ENCODE data around the gene KCNMA1. TPM values are rescaled to one million over a fixed set of nuclear protein-coding genes. Genes with fewer than 3 reads are reported as not detected.
A peak's percentile ranks its signal among the peaks of the same experiment; 100 is the strongest.

Gene KCNMA1
- total and polyA plus RNA-seq, 5 experiments from 2014 or later: not detected

- H3K9me3 Mint-ChIP-seq: no peaks in the 10 kb centered on the region
- no peak for ATAC-seq
- no peaks in the 10 kb centered on the region for H3K36me3 Mint-ChIP-seq
- H3K4me1 Mint-ChIP-seq: no peaks in the 10 kb centered on the region
- POLR2A ChIA-PET: no interaction called here
- H3K27me3 Mint-ChIP-seq: peaks cover 0 to 5% (median 2%) of the 10 kb centered on the region in 5 donors
- no peak overlapping the region for H3K27ac Mint-ChIP-seq
- H3K4me3 Mint-ChIP-seq: no peak overlapping the region
- no peak for DNase-seq
Observed at GRCh38 chr10:77472146-77472545, 165.5 kb downstream of the KCNMA1 start.

DNA sequence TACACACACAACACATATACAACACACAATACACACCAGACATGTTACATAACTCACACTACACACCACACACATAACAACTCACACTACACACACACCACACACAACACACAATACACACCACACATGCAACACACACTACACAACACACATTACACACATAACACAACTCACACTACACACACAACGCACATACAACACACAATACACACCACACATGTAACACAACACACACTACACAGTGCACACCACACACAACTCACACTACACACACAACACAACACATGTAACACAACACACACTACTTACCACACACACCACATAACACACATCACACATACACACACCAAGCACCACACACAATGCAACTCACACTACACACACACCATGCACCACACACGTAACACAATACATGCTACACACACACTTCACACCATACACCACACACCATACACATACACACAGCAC is 166.5 kb downstream of the KCNMA1 start:
- POLR2A ChIA-PET: no interaction called here
- Mint-ChIP-seq H3K36me3 (no peaks in the 10 kb centered on the region), H3K4me3 (no peak overlapping the region), H3K27me3 (peaks cover 0 to 5% (median 2%) of the 10 kb centered on the region in 5 donors), H3K4me1 (no peaks in the 10 kb centered on the region), H3K9me3 (no peaks in the 10 kb centered on the region), H3K27ac (no peak overlapping the region)
- no peak for DNase-seq
- no peak for ATAC-seq

DNA sequence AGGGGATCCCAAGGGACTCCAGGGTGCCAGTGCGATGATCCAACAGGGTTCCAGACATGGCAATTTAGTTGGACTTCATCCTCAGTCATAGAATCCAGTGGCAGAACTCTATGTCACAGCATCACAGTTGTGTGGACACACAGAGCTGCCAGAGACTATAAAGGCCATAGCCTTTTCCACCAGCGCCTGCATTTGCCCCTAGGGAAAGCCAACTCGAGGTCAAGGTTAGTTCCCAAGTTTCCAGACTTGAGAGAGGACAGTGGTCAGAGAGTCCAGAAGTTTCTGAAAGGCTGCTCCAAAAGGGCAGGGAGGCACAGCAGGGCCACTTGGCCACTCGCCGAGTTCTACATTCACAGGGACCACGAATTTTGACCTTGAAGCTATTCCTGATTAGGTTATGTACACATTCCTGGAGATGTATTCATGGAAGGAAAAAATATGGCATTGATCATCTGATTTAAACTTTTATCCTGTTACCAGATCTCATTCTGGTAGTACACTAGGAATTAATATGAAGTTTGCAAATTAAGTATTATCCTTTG is 170.1 kb downstream of the KCNMA1 start:
- H3K36me3 Mint-ChIP-seq: no peaks in the 10 kb centered on the region
- POLR2A ChIA-PET: no interaction called here
- H3K27me3 Mint-ChIP-seq: no peaks in the 10 kb centered on the region
- H3K9me3 Mint-ChIP-seq: no peaks in the 10 kb centered on the region
- DNase-seq (no peak), ATAC-seq (no peak)
- no peak overlapping the region for H3K4me3 Mint-ChIP-seq
- H3K4me1 Mint-ChIP-seq: no peaks in the 10 kb centered on the region
- no peak overlapping the region for H3K27ac Mint-ChIP-seq

DNA sequence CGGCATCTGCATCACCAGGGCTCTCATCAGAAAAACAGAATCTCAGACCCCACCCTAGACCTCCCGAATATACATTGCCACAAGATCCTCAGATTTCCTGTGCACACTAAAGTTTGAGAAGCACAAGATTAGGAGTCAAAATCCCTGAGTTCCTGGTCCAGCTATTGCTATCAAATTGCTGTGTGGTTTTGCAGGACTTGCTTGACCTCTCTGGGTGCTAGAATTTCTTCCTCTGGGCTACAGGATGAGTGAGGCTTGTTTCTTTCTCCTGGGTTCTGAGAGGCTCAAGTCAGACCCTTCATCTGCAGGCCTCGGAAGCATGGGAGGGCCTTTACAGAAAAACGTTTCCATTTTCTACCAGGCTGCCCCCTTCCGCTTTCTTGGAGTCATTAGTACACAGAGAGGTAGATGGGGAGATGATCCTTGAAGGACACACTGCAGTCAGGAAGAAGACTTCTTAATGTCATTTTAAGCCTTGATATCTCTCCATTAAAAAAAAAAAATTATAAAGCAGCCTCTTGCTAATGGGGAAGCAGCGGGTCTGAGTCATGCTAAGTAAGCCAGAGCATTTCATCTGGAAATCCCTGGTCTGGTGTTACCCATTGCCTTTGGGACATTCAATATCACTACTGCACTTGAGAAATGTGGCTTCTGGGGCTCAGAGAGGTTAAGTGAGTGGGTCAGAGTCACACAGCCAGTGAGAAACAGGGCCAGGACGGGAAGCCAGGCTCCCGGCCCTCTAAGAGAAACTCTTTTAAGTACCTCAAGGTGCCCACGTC is 173.5 kb downstream of the KCNMA1 start:
- Mint-ChIP-seq H3K4me1 (peaks cover 0 to 4% (median 0%) of the 10 kb centered on the region in 4 donors), H3K36me3 (no peaks in the 10 kb centered on the region), H3K4me3 (no peak overlapping the region), H3K9me3 (no peaks in the 10 kb centered on the region), H3K27me3 (peaks cover 0 to 5% (median under 1%) of the 10 kb centered on the region in 5 donors), H3K27ac (no peak overlapping the region)
- no peak for ATAC-seq
- DNase-seq: no peak
- POLR2A ChIA-PET: no interaction called here

DNA sequence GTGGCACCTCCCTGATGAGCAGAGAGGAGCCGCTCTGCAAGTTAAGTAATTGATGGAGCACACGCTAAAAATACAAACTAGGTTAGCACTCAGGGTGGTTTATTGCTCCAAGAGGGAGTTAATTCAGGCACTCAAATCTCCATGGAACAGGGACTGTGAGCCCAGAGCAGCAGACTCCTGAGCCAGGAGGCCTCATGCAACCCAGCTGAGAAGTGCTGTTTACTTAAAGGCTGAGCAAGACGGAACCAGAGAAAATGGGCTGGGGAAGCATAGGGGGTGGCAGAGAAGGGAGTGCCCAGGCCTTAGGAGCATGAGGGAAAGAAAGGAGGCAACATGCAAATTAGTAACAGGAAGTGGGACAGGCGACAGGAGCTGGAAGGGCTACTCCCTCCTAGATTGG is 174.1 kb downstream of the KCNMA1 start:
- H3K36me3 Mint-ChIP-seq: no peaks in the 10 kb centered on the region
- POLR2A ChIA-PET: no interaction called here
- H3K27ac Mint-ChIP-seq: peak overlapping the region in 1 of 10 donors; percentile 33
- H3K9me3 Mint-ChIP-seq: peaks cover 0 to 3% (median 0%) of the 10 kb centered on the region in 9 donors
- H3K4me1 Mint-ChIP-seq: peaks cover 0 to 4% (median 0%) of the 10 kb centered on the region in 4 donors
- DNase-seq (no peak), ATAC-seq (no peak)
- H3K4me3 Mint-ChIP-seq: no peak overlapping the region
- H3K27me3 Mint-ChIP-seq: peaks cover 0 to 7% (median 2%) of the 10 kb centered on the region in 5 donors

GRCh38 chr10:77461636-77462296 is 175.8 kb downstream of the KCNMA1 start:
- DNase-seq: no peak
- no peak for ATAC-seq
- Mint-ChIP-seq H3K9me3 (peaks cover 0 to 3% (median 0%) of the 10 kb centered on the region in 9 donors), H3K36me3 (no peaks in the 10 kb centered on the region), H3K4me3 (no peak overlapping the region), H3K27ac (no peak overlapping the region), H3K27me3 (peaks cover 2 to 11% (median 4%) of the 10 kb centered on the region in 5 donors), H3K4me1 (peaks cover 0 to 4% (median 0%) of the 10 kb centered on the region in 4 donors)
- POLR2A ChIA-PET: no interaction called here

DNA sequence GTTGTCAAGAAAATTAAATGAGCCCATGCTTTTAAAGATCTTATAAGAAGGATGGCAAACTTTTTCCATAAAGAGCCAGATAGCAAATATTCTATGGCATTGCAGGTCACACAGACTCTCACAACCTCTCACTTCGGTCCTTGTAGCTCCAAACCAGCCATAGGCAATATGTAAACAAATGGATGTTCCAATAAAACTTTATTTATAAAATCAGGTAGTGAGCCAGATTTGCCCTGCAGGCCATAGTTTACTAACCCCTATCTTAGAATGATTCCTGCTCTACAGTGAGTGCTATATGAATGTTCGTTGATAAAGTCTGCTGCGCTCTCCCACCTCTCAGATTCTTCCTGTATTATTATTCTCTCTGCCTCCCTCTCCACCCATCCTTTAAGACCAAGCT is 177.7 kb downstream of the KCNMA1 start:
- H3K36me3 Mint-ChIP-seq: no peaks in the 10 kb centered on the region
- peaks cover 2 to 13% (median 4%) of the 10 kb centered on the region in 5 donors for H3K27me3 Mint-ChIP-seq
- no peak for ATAC-seq
- POLR2A ChIA-PET: no interaction called here
- no peak overlapping the region for H3K4me3 Mint-ChIP-seq
- H3K9me3 Mint-ChIP-seq: peaks cover 0 to 3% (median 0%) of the 10 kb centered on the region in 9 donors
- H3K4me1 Mint-ChIP-seq: peaks cover 0 to 4% (median 0%) of the 10 kb centered on the region in 4 donors
- no peak for DNase-seq
- no peak overlapping the region for H3K27ac Mint-ChIP-seq

- ATAC-seq: no peak
- peaks cover 0 to 3% (median 0%) of the 10 kb centered on the region in 9 donors for H3K9me3 Mint-ChIP-seq
- no peak for DNase-seq
- H3K4me3 Mint-ChIP-seq: no peak overlapping the region
- H3K36me3 Mint-ChIP-seq: no peaks in the 10 kb centered on the region
- peaks cover 0 to 4% (median 0%) of the 10 kb centered on the region in 4 donors for H3K4me1 Mint-ChIP-seq
- H3K27ac Mint-ChIP-seq: no peak overlapping the region
- peaks cover 2 to 13% (median 4%) of the 10 kb centered on the region in 5 donors for H3K27me3 Mint-ChIP-seq
- POLR2A ChIA-PET: no interaction called here
Observed at GRCh38 chr10:77458986-77459590, 178.5 kb downstream of the KCNMA1 start.

- POLR2A ChIA-PET: no interaction called here
- Mint-ChIP-seq H3K9me3 (peaks cover 0 to 3% (median 0%) of the 10 kb centered on the region in 9 donors), H3K4me3 (no peak overlapping the region), H3K4me1 (peaks cover 0 to 4% (median 0%) of the 10 kb centered on the region in 4 donors), H3K27me3 (peaks cover 2 to 13% (median 4%) of the 10 kb centered on the region in 5 donors), H3K27ac (no peak overlapping the region), H3K36me3 (no peaks in the 10 kb centered on the region)
- ATAC-seq (no peak), DNase-seq (no peak)
Observed at GRCh38 chr10:77457721-77458120, 179.9 kb downstream of the KCNMA1 start.

DNA sequence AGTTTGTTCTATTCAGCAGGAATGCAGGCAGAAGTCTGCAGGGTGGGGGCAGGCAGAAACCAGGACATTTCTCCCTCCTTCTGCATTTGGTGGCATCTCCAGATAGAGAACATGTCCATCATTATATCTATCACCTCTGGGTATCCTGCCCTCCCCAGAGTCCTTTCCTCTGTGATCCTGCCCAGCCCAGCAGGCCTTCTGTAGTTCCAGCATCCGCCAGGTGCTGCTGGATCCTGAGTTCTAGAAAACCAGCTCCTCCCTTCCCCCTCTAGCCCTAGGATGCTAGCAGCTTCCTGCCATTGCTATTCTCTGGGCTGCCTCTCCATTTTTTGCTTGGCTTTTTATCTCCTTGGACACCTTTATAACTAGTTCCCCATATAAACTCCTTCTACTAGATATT is 180.3 kb downstream of the KCNMA1 start:
- peaks cover 2 to 13% (median 4%) of the 10 kb centered on the region in 5 donors for H3K27me3 Mint-ChIP-seq

GRCh38 chr10:77456414-77456813 is 181.2 kb downstream of the KCNMA1 start:
- Mint-ChIP-seq H3K4me1 (no peaks in the 10 kb centered on the region), H3K27ac (no peak overlapping the region), H3K36me3 (no peaks in the 10 kb centered on the region), H3K27me3 (peaks cover 2 to 11% (median 4%) of the 10 kb centered on the region in 5 donors), H3K9me3 (peaks cover 0 to 3% (median 0%) of the 10 kb centered on the region in 9 donors), H3K4me3 (no peak overlapping the region)
- DNase-seq: no peak
- ATAC-seq: no peak
- POLR2A ChIA-PET: no interaction called here

More for the DNA sequence above, 180.3 kb downstream of the KCNMA1 start:
- no peak for DNase-seq
- peaks cover 0 to 3% (median 0%) of the 10 kb centered on the region in 9 donors for H3K9me3 Mint-ChIP-seq
- POLR2A ChIA-PET: no interaction called here
- H3K4me1 Mint-ChIP-seq: peaks cover 0 to 4% (median 0%) of the 10 kb centered on the region in 4 donors
- no peak overlapping the region for H3K4me3 Mint-ChIP-seq
- H3K27ac Mint-ChIP-seq: no peak overlapping the region
- H3K36me3 Mint-ChIP-seq: no peaks in the 10 kb centered on the region
- no peak for ATAC-seq

GRCh38 chr10:77455561-77455960 is 182.0 kb downstream of the KCNMA1 start:
- POLR2A ChIA-PET: no interaction called here
- no peak overlapping the region for H3K4me3 Mint-ChIP-seq
- H3K27ac Mint-ChIP-seq: no peak overlapping the region
- peaks cover 0 to 3% (median 0%) of the 10 kb centered on the region in 9 donors for H3K9me3 Mint-ChIP-seq
- ATAC-seq (no peak), DNase-seq (no peak)
- no peaks in the 10 kb centered on the region for H3K4me1 Mint-ChIP-seq
- no peaks in the 10 kb centered on the region for H3K36me3 Mint-ChIP-seq
- H3K27me3 Mint-ChIP-seq: peaks cover 2 to 11% (median 4%) of the 10 kb centered on the region in 5 donors

Data from naive thymus-derived CD8-positive, alpha-beta T cell (primary cell).